Stimulated activated CD4-positive, alpha-beta T cell treated with anti-CD3 and anti-CD28 coated beads, Interleukin-12 subunit alpha, Interleukin-12 subunit beta, amount 100 ng/mL, for 24 hours (primary cell): ENCODE data around the gene PDE11A.
"Not testable (repeated sequence)": the region's sequence is repeated elsewhere in the genome, so short reads cannot be mapped to it uniquely, and the experiment has no call there.

Experiments used
- DNase-seq, 2 experiments: peaks; one replicate each; pipeline ENCODE4 v3.0.0-alpha.2; 2020; ENCODE audit warnings: low read depth in 2 of 2

The PDE11A gene

GRCh38 chr2:178074123-178075005, 1.8 kb upstream of the PDE11A start:
- no peak for DNase-seq

DNA sequence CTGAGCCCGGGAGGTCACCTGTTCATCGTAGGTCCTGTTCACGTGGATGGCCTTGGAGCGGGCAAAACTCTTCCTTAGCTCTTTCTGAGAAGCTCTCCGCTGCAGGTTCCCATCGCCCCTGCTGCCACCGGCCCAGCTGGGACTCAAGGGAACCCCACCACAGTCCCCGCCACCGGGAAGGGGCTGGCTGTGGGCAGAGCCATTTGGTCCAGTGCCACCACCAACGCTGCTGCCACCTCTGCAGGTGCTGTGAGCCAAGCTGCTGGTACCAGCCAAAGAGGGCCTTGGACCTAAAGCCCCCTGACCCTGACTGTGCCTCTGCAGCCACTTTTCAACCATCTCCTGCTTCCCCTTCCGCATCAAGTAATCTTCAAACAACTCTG, 586 bp downstream of the PDE11A start:
- no peak for DNase-seq

DNA sequence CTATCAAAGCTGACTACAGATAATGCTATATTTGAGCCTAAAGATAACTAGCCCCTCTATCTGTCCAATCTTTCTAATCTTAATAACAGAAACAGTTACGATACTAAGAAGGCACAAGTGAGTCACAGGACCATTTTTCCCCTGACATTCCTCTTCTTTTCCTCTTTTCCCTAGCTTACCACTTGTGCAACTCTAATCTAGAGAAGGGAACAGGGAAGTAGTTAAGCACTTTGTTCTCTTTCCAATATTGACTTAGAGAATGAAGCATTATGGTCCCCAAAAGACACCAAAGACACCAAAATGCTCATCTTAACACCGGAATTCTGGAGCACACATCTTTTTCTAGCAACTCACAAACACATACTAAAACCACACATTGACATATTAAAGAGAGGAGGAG, 1.8 kb downstream of the PDE11A start:
- no peak for DNase-seq

DNA sequence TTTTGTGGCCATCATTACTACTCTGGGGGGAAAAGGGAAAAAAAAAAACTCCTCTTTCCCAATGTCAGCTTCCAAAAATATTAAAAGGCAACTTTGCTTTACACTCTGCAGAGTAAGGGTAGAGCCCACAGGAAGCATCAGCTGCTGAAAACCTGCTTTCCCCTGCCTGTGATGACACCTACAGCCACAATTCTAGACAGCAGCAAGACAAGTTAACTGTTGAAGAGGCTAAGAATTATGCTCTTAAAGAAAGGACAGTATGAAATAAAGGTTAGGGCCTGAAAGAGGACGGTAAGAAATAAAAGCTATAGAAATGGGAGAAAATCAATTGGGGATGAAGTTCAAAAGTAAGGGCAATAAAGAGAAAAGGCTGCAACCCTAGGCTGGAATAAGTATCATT, 3.0 kb downstream of the PDE11A start:
- DNase-seq, result no peak

- DNase-seq, result no peak
Measured at GRCh38 chr2:178068823-178069454, 3.6 kb downstream of the PDE11A start.

GRCh38 chr2:178066890-178067669, 5.5 kb downstream of the PDE11A start:
- DNase-seq, result no peak

GRCh38 chr2:178066324-178066723, 6.3 kb downstream of the PDE11A start:
- no peak for DNase-seq

DNA sequence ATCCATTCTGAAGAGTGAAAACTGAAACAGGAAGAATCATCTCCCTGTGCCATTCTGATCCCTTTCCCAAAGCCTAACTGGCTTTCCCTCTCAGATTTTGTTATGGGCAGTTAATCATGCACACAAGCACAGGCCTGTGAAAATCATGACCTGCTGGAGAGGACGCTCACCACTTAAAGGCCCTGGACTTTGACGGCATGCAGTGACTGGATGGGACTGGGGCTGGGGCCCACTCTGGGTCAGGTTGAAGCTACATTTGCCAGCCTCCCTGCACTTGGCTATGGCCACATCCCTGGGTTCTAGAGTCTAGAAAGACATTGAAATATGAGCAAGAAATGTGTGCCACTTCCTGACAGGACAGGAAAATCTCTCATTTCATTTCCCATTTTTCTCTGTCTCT, 12.9 kb downstream of the PDE11A start:
- no peak for DNase-seq

- no peak for DNase-seq
Measured at GRCh38 chr2:178059111-178059510, 13.5 kb downstream of the PDE11A start.

GRCh38 chr2:178057179-178057680, 15.3 kb downstream of the PDE11A start:
- no peak for DNase-seq

DNA sequence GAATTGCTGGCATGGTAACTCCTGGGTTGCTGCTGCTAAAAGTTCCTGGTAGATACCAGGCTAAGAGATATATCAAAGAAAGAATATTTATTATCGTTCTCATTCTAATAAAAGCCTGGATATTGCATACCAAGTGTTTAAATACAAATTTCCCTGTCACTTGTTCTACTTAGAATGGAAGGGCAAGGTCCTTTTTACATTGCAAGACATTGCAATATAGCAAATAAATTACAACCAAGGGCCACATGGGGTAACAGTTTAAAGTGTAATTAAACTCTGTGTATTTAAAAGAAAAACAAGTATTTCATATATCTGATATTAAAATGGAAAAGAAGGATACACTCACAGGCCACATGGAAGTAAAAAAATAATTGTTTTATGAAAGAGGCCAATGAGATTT, 16.2 kb downstream of the PDE11A start:
- no peak for DNase-seq

- DNase-seq, result not testable (repeated sequence)
Measured at GRCh38 chr2:178051257-178051656, 21.3 kb downstream of the PDE11A start.

- DNase-seq, result no peak
Measured at GRCh38 chr2:178047391-178047790, 25.2 kb downstream of the PDE11A start.

GRCh38 chr2:178044836-178045235, 27.7 kb downstream of the PDE11A start:
- no peak for DNase-seq

DNA sequence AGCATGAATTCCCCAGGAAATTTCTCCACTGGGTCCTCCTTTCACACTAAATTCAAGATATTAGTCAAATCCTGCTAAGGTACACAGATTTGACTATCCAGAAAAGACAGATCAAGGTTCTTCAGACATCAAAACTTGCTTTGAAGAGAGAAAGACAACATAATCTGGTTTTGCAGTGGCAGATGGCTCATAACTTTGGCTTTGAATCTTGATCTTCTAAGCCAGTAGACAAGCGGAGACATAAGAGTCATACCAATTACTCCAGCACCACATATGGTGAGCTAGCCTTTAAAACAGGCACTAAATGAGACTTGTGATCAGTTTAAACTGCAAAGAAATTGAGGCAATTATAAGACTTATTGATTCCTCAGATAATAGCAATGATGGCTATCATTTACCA, 29.3 kb downstream of the PDE11A start:
- no peak for DNase-seq

- DNase-seq, result not testable (repeated sequence)
Measured at GRCh38 chr2:178033583-178033982, 39.0 kb downstream of the PDE11A start.

- no peak for DNase-seq
Measured at GRCh38 chr2:178029342-178029741, 43.2 kb downstream of the PDE11A start.

DNA sequence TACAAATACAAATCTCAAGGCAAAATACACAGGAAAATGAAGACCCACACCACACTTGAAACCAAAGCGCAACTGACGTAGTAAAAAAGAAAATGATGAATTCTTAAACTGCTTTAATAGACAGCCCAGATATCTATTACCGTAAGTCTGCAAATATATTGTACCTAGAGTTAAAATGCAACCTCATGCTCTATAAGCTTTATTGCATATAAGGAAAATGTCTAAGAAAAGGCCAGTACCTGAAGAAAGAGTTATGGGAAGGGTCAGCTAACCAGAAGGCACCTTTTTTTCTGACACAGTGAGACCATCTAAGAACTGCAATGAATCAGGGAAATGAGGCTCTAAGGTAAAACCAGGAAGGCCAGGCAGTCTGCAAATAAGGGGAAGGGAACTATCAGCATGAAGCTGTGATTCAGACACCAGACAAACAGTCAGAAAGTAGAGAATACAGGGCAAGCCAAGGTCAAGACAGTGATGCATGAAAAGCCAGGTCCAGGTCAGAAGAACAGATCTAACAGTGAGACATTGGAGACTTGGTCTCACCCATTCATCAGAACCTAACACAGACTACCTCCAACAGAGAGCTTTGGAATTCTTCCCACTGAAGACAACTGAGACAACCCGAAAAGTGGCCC, 46.9 kb downstream of the PDE11A start:
- DNase-seq, result no peak

DNA sequence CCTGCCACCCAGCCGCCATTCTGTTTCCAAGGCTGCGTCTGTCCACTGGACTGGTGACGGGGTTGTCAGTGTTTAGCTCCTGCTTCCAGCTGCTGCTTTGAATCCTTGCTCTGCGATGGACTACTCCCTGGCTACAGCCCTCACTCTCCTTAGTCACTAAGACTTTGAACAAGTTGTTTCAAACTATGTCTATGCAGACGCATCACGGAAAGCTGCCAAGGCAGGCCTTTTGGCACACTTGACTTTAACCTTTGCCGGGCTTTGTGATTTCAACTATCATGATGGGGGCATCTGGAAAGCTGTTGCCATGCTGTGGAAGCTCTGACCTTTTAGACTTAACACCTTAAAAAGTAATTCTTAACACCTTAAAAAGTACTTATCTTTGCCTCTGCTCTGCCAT, 54.4 kb downstream of the PDE11A start:
- DNase-seq, result no peak

- DNase-seq, result no peak
Measured at GRCh38 chr2:178016612-178017011, 56.0 kb downstream of the PDE11A start.

DNA sequence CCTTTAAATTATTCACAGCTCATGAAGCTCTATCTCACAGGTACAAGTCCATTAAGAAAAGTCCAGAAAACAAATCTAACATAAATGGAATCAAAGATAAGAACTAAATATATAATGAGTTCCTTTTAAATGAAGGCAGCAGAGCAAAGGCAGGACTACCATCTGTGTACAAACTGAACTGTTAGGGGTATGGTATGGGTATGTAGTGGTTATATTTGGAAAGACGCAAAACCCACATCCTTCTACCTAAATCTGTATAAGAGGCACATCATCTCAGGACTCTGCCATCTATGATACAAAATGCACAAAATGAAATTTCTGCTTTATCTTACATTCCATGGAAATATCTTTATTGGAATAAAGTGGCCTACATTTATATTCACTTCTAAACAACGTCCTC, 59.9 kb downstream of the PDE11A start:
- DNase-seq, result no peak

DNA sequence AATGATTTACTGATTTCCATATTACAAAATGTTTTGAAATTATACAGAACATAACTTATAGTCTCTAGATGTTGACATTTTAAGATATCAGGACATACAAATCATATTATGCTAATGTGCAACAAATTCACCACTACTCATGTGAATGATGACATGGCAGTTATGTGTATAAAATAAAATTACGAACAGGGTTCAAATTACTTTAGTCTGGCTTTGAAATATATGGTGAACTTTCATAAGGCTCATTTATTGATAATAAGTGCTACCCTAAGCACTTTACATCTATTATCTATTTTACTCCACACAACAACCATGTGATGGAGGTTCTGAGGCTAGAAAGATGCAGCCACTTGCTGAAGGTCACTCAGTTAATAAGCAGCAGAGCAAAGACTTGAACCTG, 62.8 kb downstream of the PDE11A start:
- DNase-seq, result no peak
